Activated T-helper 1 cell treated with Interleukin-2 at 50 U/mL for 16 hours (primary cell): ENCODE data around the gene MAPK4.
"Not testable (repeated sequence)": the region's sequence is repeated elsewhere in the genome, so short reads cannot be mapped to it uniquely, and the experiment has no call there.

ENCODE experiments used
- DNase-seq: peaks from one replicate; pipeline ENCODE4 v3.0.0-alpha.2; 2020; ENCODE audit warnings: low read depth

The MAPK4 gene

GRCh38 chr18:50559752-50560680 lies at the start of gene MAPK4:
Gene MAPK4 (plus strand): TSS chr18:50560087. CDS start chr18:50663959, 103,872 bp downstream.
- no peak for DNase-seq

GRCh38 chr18:50517277-50517676 lies 42.6 kb upstream of the MAPK4 start:
- DNase-seq, result not testable (repeated sequence)

GRCh38 chr18:50518787-50519546 lies 40.9 kb upstream of the MAPK4 start:
- DNase-seq, result no peak

- DNase-seq, result no peak
Observed at GRCh38 chr18:50523165-50523564, 36.7 kb upstream of the MAPK4 start.

- no peak for DNase-seq
Observed at GRCh38 chr18:50527636-50528307, 32.1 kb upstream of the MAPK4 start.

GRCh38 chr18:50528806-50529205 lies 31.1 kb upstream of the MAPK4 start:
- no peak for DNase-seq

GRCh38 chr18:50533822-50534221 lies 26.1 kb upstream of the MAPK4 start:
- DNase-seq, result not testable (repeated sequence)

GRCh38 chr18:50544476-50544875 lies 15.4 kb upstream of the MAPK4 start:
- not testable (repeated sequence) for DNase-seq

GRCh38 chr18:50545936-50546335 lies 14.0 kb upstream of the MAPK4 start:
- DNase-seq, result no peak

GRCh38 chr18:50548160-50548559 lies 11.7 kb upstream of the MAPK4 start:
- no peak for DNase-seq

GRCh38 chr18:50551651-50552050 lies 8.2 kb upstream of the MAPK4 start:
- DNase-seq, result not testable (repeated sequence)

- no peak for DNase-seq
Observed at GRCh38 chr18:50558157-50558556, 1.7 kb upstream of the MAPK4 start.

- no peak for DNase-seq
Observed at GRCh38 chr18:50558948-50559751, 737 bp upstream of the MAPK4 start.

- DNase-seq, result no peak
Observed at GRCh38 chr18:50560681-50561629, 1.1 kb downstream of the MAPK4 start.

- DNase-seq, result not testable (repeated sequence)
Observed at GRCh38 chr18:50562258-50562657, 2.4 kb downstream of the MAPK4 start.

GRCh38 chr18:50562686-50563085 lies 2.8 kb downstream of the MAPK4 start:
- no peak for DNase-seq

GRCh38 chr18:50563376-50563775 lies 3.5 kb downstream of the MAPK4 start:
- DNase-seq, result no peak

- DNase-seq, result no peak
Observed at GRCh38 chr18:50569930-50570329, 10.0 kb downstream of the MAPK4 start.

GRCh38 chr18:50571606-50572005 lies 11.7 kb downstream of the MAPK4 start:
- DNase-seq, result no peak

GRCh38 chr18:50573196-50573595 lies 13.3 kb downstream of the MAPK4 start:
- not testable (repeated sequence) for DNase-seq
